A549 treated with Mapracorat at 1 μM for 4 hours (cell line): Measurements from ENCODE around the gene SNX25. TPM values are rescaled to one million over a fixed set of nuclear protein-coding genes. Genes with fewer than 3 reads are reported as not detected.

Experiments used
- total RNA-seq: library from RNA; stranded (reverse); fragments of 200-300 nt; extraction: Qiagen RNA extraction; gene quantifications from 5 replicates; pipeline ENCODE4 v1.2.3, GENCODE V29; 2022

SNX25 gene
- total RNA-seq = 5.6 to 8.3 TPM (median 7.0 TPM) in 5 replicates

GRCh38 chr4:185209031-185209851 lies at the start of gene SNX25:
TSS of gene SNX25 (plus strand) at chr4:185209598. CDS start at chr4:185209827, 229 bp downstream.

GRCh38 chr4:185203486-185204237 lies 5.7 kb upstream of the SNX25 start, which contains the start of gene CFAP97:
TSS of gene CFAP97 (minus strand) at chr4:185204000. CDS start at chr4:185191196, 12,804 bp downstream.

GRCh38 chr4:185395238-185395955 lies 186.0 kb downstream of the SNX25 start, which contains the start of gene LRP2BP:
TSS of gene LRP2BP (minus strand) at chr4:185395924. CDS start at chr4:185378186, 17,738 bp downstream.

GRCh38 chr4:185396724-185397385 lies 187.5 kb downstream of the SNX25 start, which contains the start of gene ANKRD37:
TSS of gene ANKRD37 (plus strand) at chr4:185396841. CDS start at chr4:185396924, 83 bp downstream.

Other genes starting within 250 kb of the SNX25 start
- not detected in 5 replicates for gene HELT, start 191.1 kb upstream of the SNX25 start, total RNA-seq
- gene SLC25A4, start 66.3 kb upstream of the SNX25 start, total RNA-seq = 10.7 to 14.9 TPM (median 14.4 TPM) in 5 replicates
- gene CFAP97, start 5.6 kb upstream of the SNX25 start, total RNA-seq = 8.7 to 12.8 TPM (median 11.0 TPM) in 5 replicates
- 0.08 to 0.30 TPM (median 0.13 TPM) in 5 replicates for gene LRP2BP, start 186.3 kb downstream of the SNX25 start, total RNA-seq
- gene ANKRD37, start 187.2 kb downstream of the SNX25 start, total RNA-seq = 2.2 to 4.2 TPM (median 3.2 TPM) in 5 replicates
- gene UFSP2, start 216.4 kb downstream of the SNX25 start, total RNA-seq = 11.4 to 14.5 TPM (median 13.6 TPM) in 5 replicates